GM18507 (cell line): Measurements from ENCODE around the gene OBP2B.
"Not testable (repeated sequence)": the region's sequence is repeated elsewhere in the genome, so short reads cannot be mapped to it uniquely, and the experiment has no call there.

Experiments used
- DNase-seq: peaks from one replicate; pipeline ENCODE4 v3.0.0; 2011; ENCODE audit warnings: low read depth; ENCODE audit not compliant: insufficient read length; ENCODE audit errors: extremely low spot score
- FAIRE-seq: peaks from 2 replicates; lab custom pipeline; 2011; peaks lifted over from hg19 to GRCh38; lab: Jason Lieb, UNC

OBP2B gene

GRCh38 chr9:133239533-133240090, 30.6 kb upstream of the OBP2B start:
- FAIRE-seq (no peak), DNase-seq (no peak)

GRCh38 chr9:133238851-133239532, 29.9 kb upstream of the OBP2B start:
- no peak for FAIRE-seq
- DNase-seq: peak; percentile 44

GRCh38 chr9:133238272-133238850, 29.3 kb upstream of the OBP2B start:
- no peak for FAIRE-seq
- no peak for DNase-seq

- no peak for DNase-seq
- FAIRE-seq: no peak
Observed at GRCh38 chr9:133237035-133237731, 28.1 kb upstream of the OBP2B start.

- not testable (repeated sequence) for FAIRE-seq, DNase-seq
Observed at GRCh38 chr9:133236291-133237034, 27.4 kb upstream of the OBP2B start.

GRCh38 chr9:133235549-133236222, 26.6 kb upstream of the OBP2B start:
- no peak for DNase-seq
- no peak for FAIRE-seq

GRCh38 chr9:133234577-133235322, 25.7 kb upstream of the OBP2B start:
- FAIRE-seq (no peak), DNase-seq (no peak)

GRCh38 chr9:133233681-133234432, 24.8 kb upstream of the OBP2B start:
- FAIRE-seq (no peak), DNase-seq (no peak)

- FAIRE-seq, DNase-seq: not testable (repeated sequence)
Observed at GRCh38 chr9:133231934-133232568, 23.0 kb upstream of the OBP2B start.

- not testable (repeated sequence) for FAIRE-seq, DNase-seq
Observed at GRCh38 chr9:133230514-133230913, 21.5 kb upstream of the OBP2B start.

GRCh38 chr9:133230093-133230492, 21.0 kb upstream of the OBP2B start:
- no peak for DNase-seq
- FAIRE-seq: no peak

GRCh38 chr9:133228474-133229193, 19.6 kb upstream of the OBP2B start:
- FAIRE-seq, DNase-seq: not testable (repeated sequence)

GRCh38 chr9:133227996-133228395, 18.9 kb upstream of the OBP2B start:
- FAIRE-seq, DNase-seq: not testable (repeated sequence)

GRCh38 chr9:133227242-133227860, 18.3 kb upstream of the OBP2B start:
- DNase-seq (no peak), FAIRE-seq (no peak)

- DNase-seq: no peak
- FAIRE-seq: no peak
Observed at GRCh38 chr9:133226219-133227171, 17.4 kb upstream of the OBP2B start.
